HL-60 (cell line): ENCODE measurements around the gene KMT2E.

Experiments
- GABPA ChIP-seq: IDR thresholded peaks from 2 replicates; pipeline ENCODE4 v1.6.1; 2012; ENCODE audit warnings: low read depth
- POLR2AphosphoS5 ChIP-seq: IDR thresholded peaks from 2 replicates; pipeline ENCODE4 v1.6.1; 2012; ENCODE audit warnings: low read depth
- REST ChIP-seq: IDR thresholded peaks from 2 replicates; pipeline ENCODE4 v1.6.1; 2012; ENCODE audit warnings: low read depth; ENCODE audit not compliant: insufficient replicate concordance
- SPI1 ChIP-seq: IDR thresholded peaks from 2 replicates; pipeline ENCODE4 v1.6.1; 2012; ENCODE audit warnings: low read depth, mild to moderate bottlenecking, borderline replicate concordance
- TF ChIP-seq, protein P1 (sequence below): IDR thresholded peaks from one replicate; pipeline ENCODE4 v1.5.1; 2011; ENCODE audit warnings: low read length, control low read depth, inconsistent platforms; ENCODE audit not compliant: insufficient read depth

DNA sequence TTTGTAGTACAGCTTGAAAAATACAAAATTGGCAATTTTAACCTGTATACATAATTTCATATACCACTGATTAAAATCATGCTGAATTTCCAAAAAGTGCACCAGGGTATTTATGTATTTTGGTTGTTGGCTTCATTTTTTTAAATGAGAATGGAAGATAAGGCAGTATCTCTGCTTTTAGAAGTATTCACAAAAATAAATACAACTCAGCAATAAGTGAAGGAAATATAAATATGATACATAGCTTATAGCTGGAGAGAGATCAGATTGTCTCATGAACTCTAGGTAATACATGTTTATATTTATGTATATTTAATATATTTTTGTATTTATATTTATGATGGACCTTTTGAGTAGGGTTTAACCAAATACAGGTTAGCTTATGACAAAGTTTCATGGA is 81.0 kb downstream of the KMT2E start:
- TF ChIP-seq, protein P1, sequence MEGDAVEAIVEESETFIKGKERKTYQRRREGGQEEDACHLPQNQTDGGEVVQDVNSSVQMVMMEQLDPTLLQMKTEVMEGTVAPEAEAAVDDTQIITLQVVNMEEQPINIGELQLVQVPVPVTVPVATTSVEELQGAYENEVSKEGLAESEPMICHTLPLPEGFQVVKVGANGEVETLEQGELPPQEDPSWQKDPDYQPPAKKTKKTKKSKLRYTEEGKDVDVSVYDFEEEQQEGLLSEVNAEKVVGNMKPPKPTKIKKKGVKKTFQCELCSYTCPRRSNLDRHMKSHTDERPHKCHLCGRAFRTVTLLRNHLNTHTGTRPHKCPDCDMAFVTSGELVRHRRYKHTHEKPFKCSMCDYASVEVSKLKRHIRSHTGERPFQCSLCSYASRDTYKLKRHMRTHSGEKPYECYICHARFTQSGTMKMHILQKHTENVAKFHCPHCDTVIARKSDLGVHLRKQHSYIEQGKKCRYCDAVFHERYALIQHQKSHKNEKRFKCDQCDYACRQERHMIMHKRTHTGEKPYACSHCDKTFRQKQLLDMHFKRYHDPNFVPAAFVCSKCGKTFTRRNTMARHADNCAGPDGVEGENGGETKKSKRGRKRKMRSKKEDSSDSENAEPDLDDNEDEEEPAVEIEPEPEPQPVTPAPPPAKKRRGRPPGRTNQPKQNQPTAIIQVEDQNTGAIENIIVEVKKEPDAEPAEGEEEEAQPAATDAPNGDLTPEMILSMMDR: no peak
- no peak for TF ChIP-seq POLR2AphosphoS5
- TF ChIP-seq SPI1: no peak
- no peak for TF ChIP-seq REST
- no peak for TF ChIP-seq GABPA
